Activated CD8-positive, alpha-beta T cell treated with anti-CD3 and anti-CD28 coated beads, Interleukin-2, amount 10 ng/mL, durations not matched to agents 7 days and 5 days (primary cell): ENCODE data around the gene POLR2F. TPM values are rescaled to one million over a fixed set of nuclear protein-coding genes. Genes with fewer than 3 reads are reported as not detected.

Experiments used
- ATAC-seq: fragments of 150-1000 bp; cut with Tn5 transposase; one replicate; pipeline ENCODE4 v1.10.0; 2021; ENCODE audit warnings: moderate library complexity
- CTCF ChIA-PET: fragments of 350-600 bp; sonication (Branson Sonifier 250); formaldehyde crosslinking; loops from one replicate; lab custom pipeline; 2021; ENCODE audit warnings: antibody characterized with exemption; lab: Charles Lee
- POLR2A ChIA-PET: fragments of 350-600 bp; sonication (Branson Sonifier 250); formaldehyde crosslinking; loops from one replicate; lab custom pipeline; 2021; ENCODE audit warnings: antibody characterized with exemption; lab: Charles Lee
- DNase-seq: peaks from one replicate; pipeline ENCODE4 v3.0.0-alpha.2; 2020
- H3K27ac Mint-ChIP-seq: one replicate; pipeline ENCODE4 v1.8.0; 2021; ENCODE audit warnings: mild to moderate bottlenecking, mixed read lengths
- H3K27me3 Mint-ChIP-seq: one replicate; pipeline ENCODE4 v1.8.0; 2021; ENCODE audit warnings: low read depth, mixed read lengths
- H3K36me3 Mint-ChIP-seq: one replicate; pipeline ENCODE4 v1.8.0; 2021; ENCODE audit warnings: low read depth, mixed read lengths
- H3K4me1 Mint-ChIP-seq: one replicate; pipeline ENCODE4 v1.8.0; 2021; ENCODE audit warnings: low read depth, mixed read lengths
- H3K4me3 Mint-ChIP-seq: one replicate; pipeline ENCODE4 v1.8.0; 2021; ENCODE audit warnings: mild to moderate bottlenecking, mixed read lengths
- H3K9me3 Mint-ChIP-seq: one replicate; pipeline ENCODE4 v1.8.0; 2022; ENCODE audit warnings: mixed read lengths; ENCODE audit not compliant: insufficient read depth
- total RNA-seq, 2 experiments: library from RNA; stranded (reverse); gene quantifications; one replicate each; pipeline ENCODE4 v1.2.3, GENCODE V29; 2021

The POLR2F gene
- total RNA-seq, 2 experiments from 2014 or later = 71.7 to 73.8 TPM

DNA sequence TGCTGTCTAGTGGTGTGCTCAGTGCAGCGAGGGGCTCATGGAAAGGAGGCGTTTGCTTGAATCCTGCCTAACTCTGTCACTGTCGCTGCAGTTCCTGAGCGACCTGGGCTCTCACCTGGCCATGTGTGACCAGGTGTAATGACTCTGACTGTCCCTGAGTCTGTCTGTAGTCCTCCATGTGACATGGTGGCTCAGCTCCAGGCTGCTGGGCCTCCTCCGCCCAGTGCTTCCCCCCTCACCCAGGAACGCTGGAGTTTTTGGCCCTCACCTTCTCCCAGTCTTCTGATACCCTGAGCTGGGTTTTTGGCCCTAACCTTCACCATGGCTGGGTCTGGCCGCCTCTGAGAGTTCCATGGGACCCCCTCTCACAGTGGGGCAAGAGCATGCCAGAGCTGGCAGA, 27.1 kb upstream of the POLR2F start:
- Mint-ChIP-seq H3K9me3 (no peaks in the 10 kb centered on the region), H3K27me3 (no peaks in the 10 kb centered on the region), H3K27ac (no peak overlapping the region), H3K4me3 (no peak overlapping the region), H3K36me3 (peaks cover 10% of the 10 kb centered on the region), H3K4me1 (peaks cover 4% of the 10 kb centered on the region)
- ATAC-seq (no peak), DNase-seq (no peak)
- ChIA-PET CTCF (no interaction called here), POLR2A (interaction anchor here (1.3 kb wide), 1 partner anchor 30 kb away, joined by 4 read pairs; no protein-coding TSS in a partner anchor)

GRCh38 chr22:37926771-37927636, 26.5 kb upstream of the POLR2F start:
- ATAC-seq (no peak), DNase-seq (no peak)
- ChIA-PET POLR2A (no interaction called here), CTCF (no interaction called here)
- Mint-ChIP-seq H3K27me3 (no peaks in the 10 kb centered on the region), H3K4me1 (peaks cover 4% of the 10 kb centered on the region), H3K36me3 (peaks cover 8% of the 10 kb centered on the region), H3K27ac (no peak overlapping the region), H3K9me3 (no peaks in the 10 kb centered on the region), H3K4me3 (no peak overlapping the region)

DNA sequence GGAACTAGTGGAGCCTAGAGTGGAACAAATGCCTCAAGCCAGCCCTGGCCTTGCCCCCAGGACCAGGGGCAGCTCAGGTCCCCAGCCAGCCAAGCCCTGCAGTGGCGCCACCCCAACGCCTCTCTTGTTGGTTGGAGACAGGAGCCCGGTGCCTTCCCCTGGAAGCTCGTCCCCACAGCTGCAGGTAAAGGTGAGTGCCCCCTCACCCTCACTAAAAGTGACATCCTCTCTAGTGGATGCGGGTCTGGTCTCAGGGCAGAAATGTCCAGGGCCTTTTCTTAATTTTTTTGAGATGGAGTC, 25.9 kb upstream of the POLR2F start:
- POLR2A ChIA-PET = no interaction called here
- CTCF ChIA-PET = no interaction called here
- no peaks in the 10 kb centered on the region for H3K9me3 Mint-ChIP-seq
- H3K4me3 Mint-ChIP-seq = no peak overlapping the region
- DNase-seq (no peak), ATAC-seq (no peak)
- H3K36me3 Mint-ChIP-seq = peaks cover 8% of the 10 kb centered on the region
- H3K4me1 Mint-ChIP-seq = peaks cover 4% of the 10 kb centered on the region
- H3K27me3 Mint-ChIP-seq = no peaks in the 10 kb centered on the region
- no peak overlapping the region for H3K27ac Mint-ChIP-seq

- H3K9me3 Mint-ChIP-seq = no peaks in the 10 kb centered on the region
- no peaks in the 10 kb centered on the region for H3K27me3 Mint-ChIP-seq
- no peak overlapping the region for H3K4me3 Mint-ChIP-seq
- DNase-seq = no peak
- H3K36me3 Mint-ChIP-seq = peaks cover 7% of the 10 kb centered on the region
- H3K4me1 Mint-ChIP-seq = peaks cover 15% of the 10 kb centered on the region
- POLR2A ChIA-PET = no interaction called here
- CTCF ChIA-PET = no interaction called here
- no peak for ATAC-seq
- peak overlapping the region; percentile 60 for H3K27ac Mint-ChIP-seq
Measured at GRCh38 chr22:37929390-37929789, 24.1 kb upstream of the POLR2F start.

- H3K27me3 Mint-ChIP-seq = no peaks in the 10 kb centered on the region
- CTCF ChIA-PET = interaction anchor here (1.2 to 1.7 kb wide), 4 partner anchors 20 to 324 kb away, joined by 3 to 7 read pairs (median 4); partner anchors contain the start of genes C22orf23 and POLR2F
- H3K9me3 Mint-ChIP-seq = no peaks in the 10 kb centered on the region
- no peak overlapping the region for H3K4me3 Mint-ChIP-seq
- no peak overlapping the region for H3K27ac Mint-ChIP-seq
- peaks cover 15% of the 10 kb centered on the region for H3K4me1 Mint-ChIP-seq
- POLR2A ChIA-PET = no interaction called here
- DNase-seq (peak; percentile 52), ATAC-seq (no peak)
- peaks cover 7% of the 10 kb centered on the region for H3K36me3 Mint-ChIP-seq
Measured at GRCh38 chr22:37930270-37930951, 23.1 kb upstream of the POLR2F start.

DNA sequence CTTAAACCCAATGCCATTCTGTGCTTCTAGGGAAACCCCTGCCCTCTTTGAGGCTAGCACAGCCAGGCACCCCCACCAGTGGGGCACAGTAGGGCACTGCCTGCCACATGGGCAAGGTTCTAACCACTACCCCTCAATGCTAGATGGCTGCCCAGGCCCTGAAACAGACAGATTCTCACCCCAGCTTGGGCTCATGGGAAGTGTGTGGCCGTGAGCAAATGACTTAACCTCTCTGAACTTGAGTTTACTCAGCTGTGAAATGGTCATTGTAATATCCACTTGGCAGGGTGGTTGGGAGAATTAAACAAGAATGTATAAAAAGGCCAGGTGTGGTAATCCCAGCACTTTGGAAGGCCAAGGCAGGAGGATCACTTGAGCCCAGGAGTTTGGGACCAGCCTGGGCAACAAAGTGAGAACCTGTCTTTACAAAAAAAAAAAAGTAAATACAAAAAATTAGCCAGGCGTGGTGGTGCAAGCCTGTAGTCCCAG, 22.5 kb upstream of the POLR2F start:
- peaks cover 7% of the 10 kb centered on the region for H3K36me3 Mint-ChIP-seq
- H3K27ac Mint-ChIP-seq = no peak overlapping the region
- H3K4me1 Mint-ChIP-seq = peaks cover 15% of the 10 kb centered on the region
- POLR2A ChIA-PET = no interaction called here
- DNase-seq (no peak), ATAC-seq (no peak)
- no peaks in the 10 kb centered on the region for H3K27me3 Mint-ChIP-seq
- CTCF ChIA-PET = interaction anchor here (1.2 to 1.7 kb wide), 4 partner anchors 21 to 324 kb away, joined by 3 to 7 read pairs (median 4); partner anchors contain the start of genes C22orf23 and POLR2F
- no peak overlapping the region for H3K4me3 Mint-ChIP-seq
- no peaks in the 10 kb centered on the region for H3K9me3 Mint-ChIP-seq

DNA sequence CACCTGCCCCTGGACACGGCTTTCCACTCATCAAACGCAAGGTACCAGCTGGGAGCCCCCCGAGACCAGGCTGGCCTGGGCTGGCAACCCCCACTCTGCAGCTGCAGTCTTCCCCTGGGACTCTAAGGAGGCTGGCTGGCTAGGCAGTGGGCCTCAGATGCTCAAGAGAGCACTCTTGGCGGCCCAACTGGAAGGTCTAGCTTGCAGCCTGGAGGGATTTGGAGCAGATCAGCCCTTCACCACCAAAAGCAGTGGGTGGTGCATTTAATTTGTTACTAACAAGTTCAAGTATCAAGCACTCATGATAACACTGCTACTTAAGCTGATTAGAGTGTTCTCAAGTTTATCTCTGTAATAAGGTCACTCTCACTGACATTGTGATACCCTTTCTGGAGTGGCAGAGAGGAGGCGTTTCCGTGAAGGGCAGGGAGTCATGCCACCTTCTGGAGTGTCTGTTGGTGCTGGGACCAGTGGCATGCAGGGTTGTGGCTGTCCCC, 21.6 kb upstream of the POLR2F start:
- Mint-ChIP-seq H3K4me3 (no peak overlapping the region), H3K27ac (no peak overlapping the region), H3K27me3 (no peaks in the 10 kb centered on the region), H3K4me1 (peaks cover 15% of the 10 kb centered on the region), H3K36me3 (peaks cover 7% of the 10 kb centered on the region), H3K9me3 (no peaks in the 10 kb centered on the region)
- DNase-seq (no peak), ATAC-seq (no peak)
- CTCF ChIA-PET = interaction anchor here (0.7 to 2.5 kb wide), 8 partner anchors 11 to 68 kb away, joined by 3 to 18 read pairs (median 4); no protein-coding TSS in a partner anchor
- POLR2A ChIA-PET = no interaction called here

DNA sequence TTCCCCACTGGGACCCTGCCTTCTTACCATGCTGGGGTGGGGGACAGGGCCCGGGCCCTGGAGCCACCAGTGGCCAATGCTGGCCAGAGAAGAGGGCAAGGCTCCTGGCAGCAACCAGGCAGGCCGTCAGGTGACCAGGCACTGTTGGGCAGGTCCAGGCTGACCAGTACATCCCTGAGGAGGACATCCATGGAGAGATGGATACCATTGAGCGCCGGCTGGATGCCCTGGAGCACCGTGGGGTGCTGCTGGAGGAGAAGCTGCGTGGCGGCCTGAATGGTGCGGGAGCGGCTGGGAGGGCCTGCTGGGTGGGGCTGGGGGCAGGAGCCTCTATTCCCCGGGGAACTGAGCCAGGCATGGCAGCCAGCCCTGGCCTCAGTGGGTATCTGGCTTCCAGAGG, 21.1 kb upstream of the POLR2F start:
- no peaks in the 10 kb centered on the region for H3K9me3 Mint-ChIP-seq
- ATAC-seq (no peak), DNase-seq (no peak)
- no peak overlapping the region for H3K4me3 Mint-ChIP-seq
- H3K27ac Mint-ChIP-seq = no peak overlapping the region
- H3K36me3 Mint-ChIP-seq = peaks cover 7% of the 10 kb centered on the region
- ChIA-PET POLR2A (no interaction called here), CTCF (interaction anchor here (0.7 to 3.0 kb wide), 7 partner anchors 11 to 45 kb away, joined by 3 to 18 read pairs (median 4); no protein-coding TSS in a partner anchor)
- H3K4me1 Mint-ChIP-seq = peaks cover 15% of the 10 kb centered on the region
- H3K27me3 Mint-ChIP-seq = no peaks in the 10 kb centered on the region

DNA sequence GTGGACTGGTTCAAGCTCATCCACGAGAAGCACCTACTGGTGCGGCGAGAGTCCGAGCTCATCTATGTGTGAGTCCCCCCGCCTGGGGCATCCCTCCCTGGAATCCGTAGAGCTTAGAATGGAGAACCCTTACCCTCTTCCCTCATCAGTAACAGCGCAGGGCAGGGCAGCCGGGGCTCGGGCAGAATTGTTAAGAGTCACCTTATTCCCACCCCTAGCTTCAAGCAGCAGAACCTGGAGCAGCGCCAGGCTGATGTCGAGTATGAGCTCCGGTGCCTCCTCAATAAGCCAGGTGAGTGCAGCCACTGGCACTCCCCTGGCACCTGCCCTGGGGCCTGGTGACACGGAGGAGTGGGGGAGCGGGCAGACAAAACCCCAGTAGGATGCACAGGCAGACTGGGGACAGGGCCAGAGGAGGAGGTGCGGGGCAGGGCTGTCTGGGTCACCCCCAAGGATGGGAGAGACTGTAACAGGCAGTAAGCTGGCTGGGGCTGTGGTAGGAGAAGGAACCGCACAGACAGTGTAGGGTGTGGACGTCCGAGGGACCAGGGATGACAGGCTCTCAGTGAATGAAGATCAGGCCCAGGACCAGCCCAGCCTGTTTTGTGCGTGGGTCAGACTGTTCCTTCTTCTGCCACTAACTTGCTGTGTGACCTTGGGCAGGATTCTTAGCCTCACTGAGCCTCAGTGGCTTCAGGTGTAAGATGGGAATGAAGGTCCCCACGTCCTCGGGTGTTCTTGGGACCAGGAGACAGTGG, 20.5 kb upstream of the POLR2F start:
- POLR2A ChIA-PET = no interaction called here
- H3K4me1 Mint-ChIP-seq = peaks cover 15% of the 10 kb centered on the region
- no peak for DNase-seq
- CTCF ChIA-PET = interaction anchor here (0.7 to 3.0 kb wide), 9 partner anchors 11 to 46 kb away, joined by 3 to 18 read pairs (median 4); partner anchors contain the start of gene MICALL1
- ATAC-seq = no peak
- no peaks in the 10 kb centered on the region for H3K27me3 Mint-ChIP-seq
- no peak overlapping the region for H3K4me3 Mint-ChIP-seq
- H3K36me3 Mint-ChIP-seq = peaks cover 10% of the 10 kb centered on the region
- H3K27ac Mint-ChIP-seq = peak overlapping the region; percentile 39
- H3K9me3 Mint-ChIP-seq = no peaks in the 10 kb centered on the region

DNA sequence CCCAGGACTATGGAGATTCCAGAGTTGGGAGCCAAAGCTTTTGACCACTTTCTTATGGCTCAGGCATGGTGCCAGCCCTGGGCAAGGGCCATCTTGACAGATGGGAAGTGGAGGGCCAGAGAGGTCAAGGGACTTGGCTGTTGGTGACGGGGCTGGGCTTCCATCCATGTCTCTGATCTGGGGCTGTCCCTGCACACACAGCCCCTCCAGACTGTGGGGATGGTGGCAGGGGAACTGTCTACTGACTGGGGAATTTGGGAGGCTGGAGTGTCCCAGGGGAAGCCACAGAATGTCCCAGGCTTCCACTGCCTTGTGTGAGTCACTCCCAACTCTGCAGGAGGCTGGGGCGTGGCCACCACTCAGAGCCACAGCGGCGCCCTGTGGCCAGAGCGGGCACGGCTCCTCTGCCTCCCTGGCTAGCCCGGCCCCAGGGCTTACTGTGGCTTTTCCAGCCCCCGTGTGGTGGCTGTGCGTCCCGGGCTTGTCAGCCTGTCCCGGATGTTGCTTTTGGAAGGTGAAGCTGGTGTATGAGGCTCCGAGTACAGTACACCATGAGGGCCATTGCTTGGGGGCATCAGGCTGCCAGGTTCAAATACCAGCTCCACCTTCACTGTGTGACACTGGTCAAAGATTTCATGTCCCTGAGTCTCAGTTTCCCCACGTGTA, 19.7 kb upstream of the POLR2F start:
- ChIA-PET POLR2A (interaction anchor here (0.6 kb wide), 1 partner anchor 82 kb away, joined by 3 read pairs; no protein-coding TSS in a partner anchor), CTCF (interaction anchor here (0.6 to 3.0 kb wide), 21 partner anchors 10 to 372 kb away, joined by 3 to 18 read pairs (median 5); partner anchors contain the start of genes C22orf23, MICALL1 and POLR2F)
- Mint-ChIP-seq H3K27ac (no peak overlapping the region), H3K36me3 (peaks cover 6% of the 10 kb centered on the region), H3K27me3 (no peaks in the 10 kb centered on the region), H3K9me3 (no peaks in the 10 kb centered on the region), H3K4me1 (peaks cover 15% of the 10 kb centered on the region), H3K4me3 (no peak overlapping the region)
- ATAC-seq (peak; percentile 99), DNase-seq (peak; percentile 90)
